Adrenal gland (tissue), 12 donors: Measurements from ENCODE around the gene ECSCR. TPM values are rescaled to one million over a fixed set of nuclear protein-coding genes. Genes with fewer than 3 reads are reported as not detected.

Source experiments
- DNase-seq, 7 donors: peaks; one replicate each; pipeline ENCODE4 v3.0.0-alpha.2; 2019 to 2020
- H3K27ac ChIP-seq, 5 donors: fragments of 200-600 bp; sonication (generic) in 4 of 5; 1 replicate in 3 of 5; 2 replicates in 2 of 5; pipeline versions ENCODE4 v1.5.1 to v1.8.0; 2016 to 2020; ENCODE audit warnings: mild to moderate bottlenecking in 1 of 5
- H3K27me3 ChIP-seq: fragments of 200-600 bp; 2 replicates; pipeline ENCODE4 v1.8.0; 2021
- H3K36me3 ChIP-seq, 2 donors: fragments of 200-600 bp; replicated peaks in 1 of 2; 1 replicate in 1 of 2; 2 replicates in 1 of 2; pipeline versions ENCODE4 v1.5.1 to v1.8.0; 2018 to 2022
- H3K4me1 ChIP-seq, 2 donors: fragments of 200-600 bp; replicated peaks in 1 of 2; 1 replicate in 1 of 2; 2 replicates in 1 of 2; pipeline versions ENCODE4 v1.5.1 to v1.8.0; 2018 to 2021
- H3K4me3 ChIP-seq, 4 donors: fragments of 200-600 bp; sonication (generic) in 3 of 4; one replicate each; pipeline ENCODE4 v1.5.1; 2016 to 2018
- H3K9me3 ChIP-seq, 3 donors: fragments of 200-600 bp; sonication (generic) in 1 of 3; replicated peaks in 1 of 3; 1 replicate in 2 of 3; 2 replicates in 1 of 3; pipeline versions ENCODE4 v1.5.1 to v1.8.0; 2016 to 2021
- POLR2A ChIP-seq, 2 donors: fragments of 450-650 bp; IDR thresholded peaks; one replicate each; pipeline ENCODE4 v1.6.1; 2017; ENCODE audit warnings: antibody characterized with exemption in 2 of 2, mild to moderate bottlenecking in 2 of 2, moderate library complexity in 1 of 2
- WGBS, 4 donors: extraction: QIAGEN DNeasy Blood & Tissue Kit in 2 of 4; methylation state at CpG; one replicate each; pipeline versions ENCODE4 v1.1.5 to v1.1.7; 2013 to 2017; 5-methylcytosine and 5-hydroxymethylcytosine counted together
- intact Hi-C, 2 donors: fragments of 100-400 bp; cut with DNase I; formaldehyde crosslinking; loops; one replicate each; pipeline versions ENCODE4 v1.14.1 to v1.15.0; 2022 to 2023
- polyA plus RNA-seq, 3 donors: library from polyadenylated mRNA; stranded (reverse); fragments of 200-250 nt in 2 of 3; fragments of 350-450 nt in 1 of 3; fragmentation: Illumina TruSeq in 1 of 3; extraction: RNeasy Lipid Tissue Mini Kit (QIAGEN cat#74804) in 1 of 3; gene quantifications; one replicate each; pipeline ENCODE4 v1.2.3, GENCODE V29; 2013 to 2014
- total RNA-seq, 9 donors: library from RNA; depleted of rRNA in 4 of 9; stranded (reverse); fragments of >200 nt in 4 of 9; fragments of 120-200 nt in 1 of 9; fragmentation: NEBNext Ultra II Directional in 1 of 9; extraction: Animal tissue kit (Norgen Biotek cat#: 25700) in 1 of 9; gene quantifications; one replicate each; pipeline versions ENCODE4 v1.1.0 to v1.2.4, GENCODE V29; 2013 to 2023
- TF ChIP-seq, protein P1 (sequence below), 6 experiments: fragments of 450-650 bp in 4 of 6; fragments of 200-600 bp in 2 of 6; sonication (generic) in 1 of 6; IDR thresholded peaks; 1 replicate in 5 of 6; 2 replicates in 1 of 6; pipeline versions ENCODE4 v1.5.1 to v1.8.0; 2016 to 2021; ENCODE audit warnings: antibody characterized with exemption in 6 of 6, mild to moderate bottlenecking in 2 of 6, moderate library complexity in 1 of 6
- donor health status: healthy with polysubstance abuse.
- donor health status: Bipolar disorder and iron deficiency.
- donor health status: DM: yes; HTN: yes; CAD: no.
- donor health status: DM: no; HTN: no; CAD: no.
- donor health status: DM: no; HTN: no; CAD: no.
- donor health status: DM: yes; HTN: yes; CAD: no.

Gene ECSCR
- total and polyA plus RNA-seq, 12 donors: 4.6 to 24.8 (median 11.5) TPM

GRCh38 chr5:139470821-139471300, 8.3 kb upstream of the ECSCR start, which contains the start of gene SMIM33:
Gene SMIM33 (plus strand): TSS chr5:139471004. CDS start chr5:139471122, 118 bp downstream.
- intact Hi-C loops: no loop called here
- no peaks in the 10 kb centered on the region for H3K36me3 ChIP-seq
- peak within 1 kb of the TSS in 1 of 5 donors; percentile 29 for H3K27ac ChIP-seq
- no peak for DNase-seq
- H3K27me3 ChIP-seq: no peaks in the 10 kb centered on the region
- no peaks in the 10 kb centered on the region for H3K4me1 ChIP-seq
- no peak within 1 kb of the TSS for H3K4me3 ChIP-seq
- no peaks in the 10 kb centered on the region for H3K9me3 ChIP-seq
- no peak for TF ChIP-seq POLR2A (IDR thresholded peaks at IDR 0.05)
- TF ChIP-seq, protein P1, sequence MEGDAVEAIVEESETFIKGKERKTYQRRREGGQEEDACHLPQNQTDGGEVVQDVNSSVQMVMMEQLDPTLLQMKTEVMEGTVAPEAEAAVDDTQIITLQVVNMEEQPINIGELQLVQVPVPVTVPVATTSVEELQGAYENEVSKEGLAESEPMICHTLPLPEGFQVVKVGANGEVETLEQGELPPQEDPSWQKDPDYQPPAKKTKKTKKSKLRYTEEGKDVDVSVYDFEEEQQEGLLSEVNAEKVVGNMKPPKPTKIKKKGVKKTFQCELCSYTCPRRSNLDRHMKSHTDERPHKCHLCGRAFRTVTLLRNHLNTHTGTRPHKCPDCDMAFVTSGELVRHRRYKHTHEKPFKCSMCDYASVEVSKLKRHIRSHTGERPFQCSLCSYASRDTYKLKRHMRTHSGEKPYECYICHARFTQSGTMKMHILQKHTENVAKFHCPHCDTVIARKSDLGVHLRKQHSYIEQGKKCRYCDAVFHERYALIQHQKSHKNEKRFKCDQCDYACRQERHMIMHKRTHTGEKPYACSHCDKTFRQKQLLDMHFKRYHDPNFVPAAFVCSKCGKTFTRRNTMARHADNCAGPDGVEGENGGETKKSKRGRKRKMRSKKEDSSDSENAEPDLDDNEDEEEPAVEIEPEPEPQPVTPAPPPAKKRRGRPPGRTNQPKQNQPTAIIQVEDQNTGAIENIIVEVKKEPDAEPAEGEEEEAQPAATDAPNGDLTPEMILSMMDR (IDR thresholded peaks at IDR 0.05): no peak
- 64 to 85% (median 74%) methylated on average over 8 to 9 of the region's 9 CpGs for WGBS, 4 donors

GRCh38 chr5:139468421-139468931, 5.9 kb upstream of the ECSCR start:
- WGBS, 4 donors: 74 to 83% (median 77%) methylated on average over 7 to 8 of the region's 8 CpGs
- DNase-seq: no peak

GRCh38 chr5:139461698-139462097, 845 bp downstream of the ECSCR start:
- Histone ChIP-seq H3K9me3 (no peaks in the 10 kb centered on the region), H3K36me3 (no peaks in the 10 kb centered on the region), H3K27ac (peak overlapping the region in 1 of 5 donors; percentile 69), H3K4me1 (no peaks in the 10 kb centered on the region), H3K27me3 (no peaks in the 10 kb centered on the region), H3K4me3 (no peak overlapping the region)
- intact Hi-C loops: no loop called here
- no peak for TF ChIP-seq POLR2A (IDR thresholded peaks at IDR 0.05)
- TF ChIP-seq, protein P1 (IDR thresholded peaks at IDR 0.05): no peak
- WGBS, 4 donors: 71 to 83% (median 79%) methylated on average over 5 of the region's 5 CpGs
- DNase-seq: no peak

More at GRCh38 chr5:139468421-139468931, 5.9 kb upstream of the ECSCR start:
- no peak overlapping the region for H3K4me3 ChIP-seq
- H3K27me3 ChIP-seq: no peaks in the 10 kb centered on the region
- no peaks in the 10 kb centered on the region for H3K4me1 ChIP-seq
- TF ChIP-seq, protein P1 (IDR thresholded peaks at IDR 0.05): no peak
- TF ChIP-seq POLR2A (IDR thresholded peaks at IDR 0.05): no peak
- H3K27ac ChIP-seq: no peak overlapping the region
- intact Hi-C loops: no loop called here
- no peaks in the 10 kb centered on the region for H3K36me3 ChIP-seq
- H3K9me3 ChIP-seq: no peaks in the 10 kb centered on the region

DNA sequence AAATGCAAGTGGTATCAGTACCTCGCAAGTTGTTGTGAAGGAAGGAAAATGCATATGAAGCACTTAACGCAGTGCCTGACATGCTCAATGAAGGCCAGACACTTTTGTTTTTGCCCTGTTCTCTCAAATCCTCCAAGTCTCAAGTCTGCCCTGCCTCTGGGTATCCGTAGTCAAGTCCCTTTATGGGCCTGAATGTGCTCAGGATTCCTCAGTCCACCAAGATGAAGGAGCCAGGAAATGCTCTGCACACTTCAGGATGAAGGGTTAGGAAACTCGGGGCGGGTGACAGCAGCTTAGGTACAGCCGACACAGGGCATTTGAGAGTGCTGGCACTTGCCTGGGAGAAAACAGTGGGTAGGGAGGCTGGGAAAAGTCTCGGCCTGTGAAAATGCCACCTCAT, 1.4 kb downstream of the ECSCR start:
- Histone ChIP-seq H3K27me3 (no peaks in the 10 kb centered on the region), H3K4me3 (no peak overlapping the region), H3K4me1 (no peaks in the 10 kb centered on the region), H3K27ac (peak overlapping the region in 1 of 5 donors; percentile 69), H3K9me3 (no peaks in the 10 kb centered on the region), H3K36me3 (no peaks in the 10 kb centered on the region)
- TF ChIP-seq POLR2A (IDR thresholded peaks at IDR 0.05): no peak
- TF ChIP-seq, protein P1 (IDR thresholded peaks at IDR 0.05): no peak
- intact Hi-C loops: no loop called here
- 72 to 90% (median 87%) methylated on average over 6 to 7 of the region's 7 CpGs for WGBS, 4 donors
- no peak for DNase-seq
